Measurements from ENCODE around the gene PTPN3. TPM values are rescaled to one million over a fixed set of nuclear protein-coding genes. Genes with fewer than 3 reads are reported as not detected.

Gene PTPN3
- polyA plus RNA-seq, 2 of the 4 experiments (the other 2 are of a cell fraction): 8.9 to 20.3 TPM

GRCh38 chr9:109409773-109410397 is 88.2 kb downstream of the PTPN3 start (continued):
- no peak for TF ChIP-seq RNF2 (IDR thresholded peaks at IDR 0.05; ENCODE audit: borderline replicate concordance, low read depth)

- H3K4me1 ChIP-seq: no peaks in the 10 kb centered on the region
- H3K4me3 ChIP-seq: no peak overlapping the region
- POLR2A ChIA-PET: no interaction called here
- FAIRE-seq (no peak), DNase-seq (ENCODE audit: low read depth in 1 of 2, low spot score in 1 of 2) (no peak), ATAC-seq (no peak)
- CTCF ChIA-PET: interaction anchor here (0.7 to 3.9 kb wide), 7 partner anchors 7 to 353 kb away, joined by 3 to 31 read pairs (median 3); no protein-coding TSS in a partner anchor
- 83% methylated on average over 6 of the region's 6 CpGs for WGBS (ENCODE audit: missing lambda C conversion rate)
- no peak overlapping the region for H3K4me2 ChIP-seq
- no peaks in the 10 kb centered on the region for H3K9me3 ChIP-seq
- TF ChIP-seq EHF (CRISPR knock-in tag; IDR thresholded peaks at IDR 0.05) (no peak), NFE2L2 (conservative IDR thresholded peaks at IDR 0.05; ENCODE audit: low read length) (no peak), HOXB13 (CRISPR knock-in tag; IDR thresholded peaks at IDR 0.05; ENCODE audit: low read depth) (no peak), RFX5 (IDR thresholded peaks at IDR 0.05) (no peak), MAFK (IDR thresholded peaks at IDR 0.05; ENCODE audit: partially characterized antibody) (no peak), TP53 (CRISPR knock-in tag; IDR thresholded peaks at IDR 0.05) (no peak), RARB (CRISPR knock-in tag; IDR thresholded peaks at IDR 0.05) (no peak), FOSL2 (IDR thresholded peaks at IDR 0.05) (no peak), FOSL2 (CRISPR knock-in tag; IDR thresholded peaks at IDR 0.05) (no peak), ELK1 (IDR thresholded peaks at IDR 0.05; ENCODE audit: low read depth, low read length) (no peak), MYC (IDR thresholded peaks at IDR 0.05; ENCODE audit: borderline replicate concordance, low read length) (no peak), NR3C1 (IDR thresholded peaks at IDR 0.05) (no peak), HEYL (CRISPR knock-in tag; IDR thresholded peaks at IDR 0.05) (no peak), FOSB (CRISPR knock-in tag; IDR thresholded peaks at IDR 0.05) (no peak), ESRRA (IDR thresholded peaks at IDR 0.05; ENCODE audit: borderline replicate concordance, low read length) (no peak), EP300 (IDR thresholded peaks at IDR 0.05) (no peak), CEBPB (IDR thresholded peaks at IDR 0.05) (no peak), CHD4 (IDR thresholded peaks at IDR 0.05; ENCODE audit: borderline replicate concordance) (no peak), ZSCAN20 (CRISPR knock-in tag; IDR thresholded peaks at IDR 0.05) (no peak)
- no peak overlapping the region for H3K27ac ChIP-seq
Measured at GRCh38 chr9:109408759-109409462, 89.2 kb downstream of the PTPN3 start.

- ChIA-PET CTCF (interaction anchor here (1.2 to 4.8 kb wide), 6 partner anchors 7 to 212 kb away, joined by 4 to 31 read pairs (median 4); no protein-coding TSS in a partner anchor), POLR2A (no interaction called here)
- ATAC-seq: no peak
- FAIRE-seq: no peak
- Histone ChIP-seq H3K27ac (no peak overlapping the region), H3K9me3 (no peaks in the 10 kb centered on the region), H3K4me1 (no peaks in the 10 kb centered on the region), H3K4me3 (no peak overlapping the region), H3K4me2 (no peak overlapping the region)
- no peak for DNase-seq (ENCODE audit: low read depth in 1 of 2, low spot score in 1 of 2)
- 95% methylated on average over 5 of the region's 5 CpGs for WGBS (ENCODE audit: missing lambda C conversion rate)
- no peak for TF ChIP-seq CEBPB (IDR thresholded peaks at IDR 0.05)
- TF ChIP-seq MYC (IDR thresholded peaks at IDR 0.05; ENCODE audit: borderline replicate concordance, low read length): no peak
- no peak for TF ChIP-seq E2F6 (IDR thresholded peaks at IDR 0.05; ENCODE audit: borderline replicate concordance, low read depth)
- no peak for TF ChIP-seq GATA3 (IDR thresholded peaks at IDR 0.05; ENCODE audit: borderline replicate concordance)
- TF ChIP-seq RFX5 (IDR thresholded peaks at IDR 0.05): no peak
- TF ChIP-seq ELK1 (IDR thresholded peaks at IDR 0.05; ENCODE audit: low read depth, low read length): no peak
- no peak for TF ChIP-seq CHD2 (IDR thresholded peaks at IDR 0.05; ENCODE audit: low read length, partially characterized antibody)
- TF ChIP-seq POLR2A (IDR thresholded peaks at IDR 0.05; ENCODE audit: low read length): no peak
- TF ChIP-seq HOXB5 (CRISPR knock-in tag; IDR thresholded peaks at IDR 0.05): no peak
- no peak for TF ChIP-seq KDM1A (IDR thresholded peaks at IDR 0.05; ENCODE audit: low read depth)
Measured at GRCh38 chr9:109403766-109404320, 94.3 kb downstream of the PTPN3 start.
